ENCODE results near the gene SMIM7.

DNA sequence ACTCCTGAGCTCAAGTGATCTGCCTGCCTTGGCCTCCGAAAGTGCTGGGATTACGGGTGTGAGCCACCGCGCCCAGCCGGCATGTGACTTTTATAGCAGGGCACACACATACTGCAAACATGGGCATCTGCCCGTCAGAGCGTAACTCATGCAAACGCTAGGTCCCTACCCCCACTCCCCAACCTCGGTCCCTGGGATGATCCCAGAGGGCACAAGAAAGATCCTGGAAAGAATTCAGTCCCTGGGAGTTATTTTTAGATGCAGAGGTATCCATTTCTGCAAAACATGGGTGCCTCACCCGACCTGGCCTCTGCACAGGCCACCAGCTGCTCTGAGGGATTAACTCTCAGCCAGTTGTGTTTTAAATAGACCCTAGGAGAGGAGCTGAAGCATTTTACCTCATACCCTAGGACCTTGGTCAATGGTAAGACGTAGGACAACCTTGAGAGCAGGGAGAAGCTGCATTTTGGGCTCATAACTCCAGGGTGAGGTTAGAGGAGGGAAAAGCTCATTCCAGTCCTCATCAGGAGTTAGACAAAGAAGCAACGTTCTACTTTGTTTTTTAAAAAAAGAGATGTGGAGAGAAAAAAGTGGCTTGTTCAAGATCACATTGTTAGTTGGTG is 11.8 kb upstream of the SMIM7 start:
- TF ChIP-seq, protein P1, sequence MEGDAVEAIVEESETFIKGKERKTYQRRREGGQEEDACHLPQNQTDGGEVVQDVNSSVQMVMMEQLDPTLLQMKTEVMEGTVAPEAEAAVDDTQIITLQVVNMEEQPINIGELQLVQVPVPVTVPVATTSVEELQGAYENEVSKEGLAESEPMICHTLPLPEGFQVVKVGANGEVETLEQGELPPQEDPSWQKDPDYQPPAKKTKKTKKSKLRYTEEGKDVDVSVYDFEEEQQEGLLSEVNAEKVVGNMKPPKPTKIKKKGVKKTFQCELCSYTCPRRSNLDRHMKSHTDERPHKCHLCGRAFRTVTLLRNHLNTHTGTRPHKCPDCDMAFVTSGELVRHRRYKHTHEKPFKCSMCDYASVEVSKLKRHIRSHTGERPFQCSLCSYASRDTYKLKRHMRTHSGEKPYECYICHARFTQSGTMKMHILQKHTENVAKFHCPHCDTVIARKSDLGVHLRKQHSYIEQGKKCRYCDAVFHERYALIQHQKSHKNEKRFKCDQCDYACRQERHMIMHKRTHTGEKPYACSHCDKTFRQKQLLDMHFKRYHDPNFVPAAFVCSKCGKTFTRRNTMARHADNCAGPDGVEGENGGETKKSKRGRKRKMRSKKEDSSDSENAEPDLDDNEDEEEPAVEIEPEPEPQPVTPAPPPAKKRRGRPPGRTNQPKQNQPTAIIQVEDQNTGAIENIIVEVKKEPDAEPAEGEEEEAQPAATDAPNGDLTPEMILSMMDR (IDR thresholded peaks at IDR 0.05) = no peak
- TF ChIP-seq POLR2A (IDR thresholded peaks at IDR 0.05) (no peak), POLR2AphosphoS5 (IDR thresholded peaks at IDR 0.05; ENCODE audit: insufficient read depth in 1 of 2, low read depth in 1 of 2) (no peak)

Data from vagina (tissue), 2 donors.